Measurements from ENCODE around the gene KEAP1.
A peak's percentile ranks its signal among the peaks of the same experiment; 100 is the strongest.
"Not testable (repeated sequence)": the region's sequence is repeated elsewhere in the genome, so short reads cannot be mapped to it uniquely, and the experiment has no call there.

KEAP1 gene

DNA sequence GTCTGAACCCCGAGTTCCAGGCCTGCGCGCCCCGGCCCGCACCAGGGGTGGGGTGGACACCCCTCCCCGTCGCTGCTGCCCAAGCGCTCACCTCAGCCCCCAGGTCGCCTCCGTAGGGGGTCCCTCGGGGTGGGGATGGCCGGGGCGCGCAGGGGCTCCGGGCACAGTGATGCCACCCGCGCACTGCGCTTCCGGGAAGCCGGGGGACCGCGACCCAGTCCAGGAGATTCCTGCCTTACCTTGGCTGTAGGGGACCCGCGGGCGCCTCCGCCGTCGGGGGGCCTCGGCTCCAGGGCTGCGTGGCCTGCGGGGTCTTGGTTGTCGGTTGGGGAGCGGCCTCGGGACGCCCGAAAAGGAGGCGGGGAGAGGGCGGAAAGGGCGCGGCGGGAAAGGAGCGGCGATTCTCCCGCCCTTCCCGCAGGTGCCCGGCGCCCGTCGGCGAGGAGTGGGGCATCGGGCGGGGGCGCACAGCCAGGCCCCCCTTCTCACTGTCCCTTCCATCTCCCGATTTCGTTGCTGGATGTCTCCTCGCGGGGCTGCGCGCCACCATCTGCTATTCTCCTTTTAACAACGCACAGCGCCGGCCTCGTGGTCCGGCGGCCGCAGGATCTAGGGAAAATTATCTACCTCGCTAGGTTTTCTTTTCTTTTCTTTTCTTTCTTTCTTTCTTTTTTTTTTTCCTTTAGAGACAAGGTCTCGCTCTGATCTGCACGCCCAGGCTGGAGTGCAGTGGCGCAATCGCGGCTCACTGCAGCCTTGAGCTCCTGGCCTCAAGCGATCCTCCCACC lies at the start of gene KEAP1:
TSS of gene KEAP1 (minus strand) at position 355 of the 788 bp plus-strand sequence. CDS start 3,323 bp downstream, outside the sequence.
- peak; percentile 37 for DNase-seq (ENCODE audit: low spot score)

DNA sequence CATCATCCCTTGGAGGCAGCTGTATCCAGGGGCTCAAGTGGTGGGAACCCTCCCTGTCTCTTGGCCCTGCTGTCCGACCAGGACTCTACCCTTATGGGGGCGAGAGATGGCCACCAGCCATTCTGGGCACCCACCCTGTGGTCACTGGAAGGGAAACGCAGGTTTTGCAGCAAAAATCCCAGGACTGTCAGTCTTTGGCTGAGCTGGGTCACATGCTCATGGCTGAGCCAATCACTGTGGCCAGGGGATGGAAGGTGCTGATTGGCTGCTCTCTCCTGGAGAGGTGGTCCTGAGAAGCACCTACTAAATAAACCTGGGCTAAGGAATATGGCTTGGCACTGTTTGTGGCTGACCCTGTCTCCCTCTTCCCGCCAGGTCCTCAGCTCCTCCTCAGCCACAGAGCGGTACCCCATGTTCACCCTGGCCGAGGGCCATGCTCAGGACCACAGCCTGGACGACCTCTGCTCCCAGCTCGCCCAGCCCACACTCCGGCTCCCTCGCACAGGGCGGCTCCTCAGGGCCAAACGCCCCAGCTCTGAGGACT lies 49.4 kb upstream of the KEAP1 start:
- DNase-seq (ENCODE audit: low spot score): no peak

DNA sequence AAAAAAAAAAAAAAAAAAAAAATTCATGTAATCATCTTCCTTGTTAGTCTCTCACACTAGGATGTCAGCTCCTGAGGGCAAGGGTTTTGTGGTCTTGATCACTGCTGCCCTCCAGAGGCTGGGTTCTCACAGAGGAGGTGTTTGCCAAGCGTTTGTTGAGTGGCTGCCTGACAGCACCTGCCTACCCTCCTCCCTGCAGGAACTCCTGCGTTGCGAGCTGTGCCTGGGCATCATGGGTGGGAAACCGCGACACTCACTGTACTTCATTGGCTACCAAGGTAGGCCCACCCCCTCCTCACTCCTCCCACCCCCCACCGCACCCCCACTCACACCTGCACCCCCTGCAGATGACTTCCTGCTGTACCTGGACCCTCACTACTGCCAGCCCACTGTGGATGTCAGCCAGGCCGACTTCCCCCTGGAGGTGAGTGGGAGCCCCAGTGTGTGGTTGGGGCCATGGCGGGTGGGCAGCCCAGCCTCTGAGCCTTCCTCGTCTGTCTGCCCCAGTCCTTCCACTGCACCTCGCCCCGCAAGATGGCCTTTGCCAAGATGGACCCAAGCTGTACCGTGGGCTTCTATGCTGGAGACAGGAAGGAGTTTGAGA lies 48.6 kb upstream of the KEAP1 start:
- DNase-seq (ENCODE audit: low spot score): peak; percentile 54

DNA sequence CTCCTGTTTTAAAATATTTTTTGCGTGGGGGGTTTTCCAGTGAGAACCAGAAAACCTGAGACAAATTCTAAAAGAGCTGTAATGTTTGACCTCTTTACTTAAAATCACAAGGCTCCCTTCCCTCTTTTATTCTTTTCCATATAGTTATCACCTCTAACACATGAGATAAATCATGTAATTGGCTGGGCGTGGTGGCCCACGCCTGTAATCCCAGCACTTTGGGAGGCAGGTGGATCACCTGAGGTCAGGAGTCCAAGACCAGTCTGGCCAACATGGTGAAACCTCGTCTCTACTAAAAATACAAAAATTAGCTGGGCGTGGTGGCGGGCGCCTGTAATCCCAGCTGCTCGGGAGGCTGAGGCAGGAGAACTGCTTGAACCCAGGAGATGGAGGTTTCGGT lies 47.9 kb upstream of the KEAP1 start:
- not testable (repeated sequence) for DNase-seq (ENCODE audit: low spot score)

DNA sequence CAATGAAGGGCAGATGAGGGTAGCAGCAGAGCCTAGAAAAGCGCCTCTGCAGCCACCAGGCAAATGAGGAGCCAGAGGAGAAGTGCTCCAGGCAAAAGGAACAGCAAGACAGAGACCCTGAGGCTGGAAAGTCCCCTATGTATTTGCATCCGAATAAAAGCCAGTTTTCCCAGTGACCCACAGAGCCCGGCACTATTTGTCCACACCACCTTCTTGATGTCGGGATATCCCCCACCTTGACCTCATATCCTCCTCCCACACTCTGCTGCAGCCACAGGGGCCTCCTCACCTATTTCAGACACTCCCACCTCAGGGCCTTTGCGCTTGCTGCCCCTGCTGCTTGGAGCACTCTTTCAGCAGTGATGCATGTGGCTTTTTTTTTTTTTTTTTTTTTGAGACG lies 47.2 kb upstream of the KEAP1 start:
- DNase-seq (ENCODE audit: low spot score): no peak

DNA sequence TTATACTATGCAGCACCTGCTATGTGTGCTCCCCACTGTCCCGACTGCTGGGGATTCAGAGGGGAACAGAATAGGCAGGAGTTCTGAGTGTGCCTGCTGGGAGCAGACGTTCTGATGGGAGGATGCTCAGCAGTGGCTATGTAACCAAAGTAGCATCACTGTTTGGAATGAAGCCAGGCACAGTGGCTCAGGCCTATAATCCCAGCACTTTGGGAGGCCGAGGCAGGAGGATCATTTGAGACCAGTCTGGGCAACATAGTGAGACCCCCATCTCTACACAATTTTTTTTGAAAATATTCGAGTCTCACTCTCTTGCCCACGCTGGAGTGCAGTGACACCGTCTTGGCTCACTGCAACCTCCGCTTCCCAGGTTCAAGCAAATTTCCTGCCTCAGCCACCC lies 46.6 kb upstream of the KEAP1 start:
- no peak for DNase-seq (ENCODE audit: low spot score)

DNA sequence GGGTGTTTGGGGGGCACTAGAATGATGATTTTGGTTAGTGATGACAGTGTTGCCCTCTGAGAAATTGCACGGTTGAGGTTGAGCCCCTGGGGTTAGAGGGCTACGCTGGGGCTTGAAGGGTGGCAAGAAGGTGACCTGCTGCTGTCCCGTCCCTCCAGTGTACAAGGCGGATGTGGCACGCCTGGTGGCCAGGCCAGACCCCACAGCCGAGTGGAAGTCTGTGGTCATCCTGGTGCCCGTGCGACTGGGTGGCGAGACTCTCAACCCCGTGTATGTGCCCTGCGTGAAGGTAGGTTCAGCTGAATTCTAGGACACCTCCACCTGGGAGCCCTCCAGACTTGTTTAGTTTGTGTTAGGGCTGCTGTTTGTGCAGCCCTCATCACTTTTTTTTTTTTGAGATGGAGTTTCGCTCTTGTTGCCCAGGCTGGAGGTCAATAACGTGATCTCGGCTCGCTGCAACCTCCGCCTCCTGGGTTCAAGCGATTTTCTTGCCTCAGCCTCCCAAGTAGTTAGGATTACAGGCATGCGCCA lies 45.7 kb upstream of the KEAP1 start:
- no peak for DNase-seq (ENCODE audit: low spot score)

DNA sequence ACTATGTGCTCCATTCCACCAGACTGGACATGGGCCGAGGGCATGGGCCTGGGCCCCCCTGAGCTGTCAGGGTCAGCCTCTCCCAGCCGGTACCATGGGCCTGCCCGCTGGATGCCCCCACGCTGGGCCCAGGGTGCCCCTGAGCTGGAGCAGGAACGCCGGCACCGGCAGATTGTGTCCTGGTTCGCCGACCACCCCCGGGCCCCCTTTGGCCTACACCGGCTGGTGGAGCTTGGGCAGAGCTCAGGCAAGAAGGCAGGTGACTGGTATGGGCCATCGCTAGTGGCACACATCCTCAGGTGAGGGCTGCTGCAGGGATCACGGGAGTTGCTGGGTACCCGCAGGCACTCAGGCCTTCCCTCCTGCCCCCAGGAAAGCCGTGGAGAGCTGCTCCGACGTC lies 43.7 kb upstream of the KEAP1 start:
- DNase-seq (ENCODE audit: low spot score): no peak

DNA sequence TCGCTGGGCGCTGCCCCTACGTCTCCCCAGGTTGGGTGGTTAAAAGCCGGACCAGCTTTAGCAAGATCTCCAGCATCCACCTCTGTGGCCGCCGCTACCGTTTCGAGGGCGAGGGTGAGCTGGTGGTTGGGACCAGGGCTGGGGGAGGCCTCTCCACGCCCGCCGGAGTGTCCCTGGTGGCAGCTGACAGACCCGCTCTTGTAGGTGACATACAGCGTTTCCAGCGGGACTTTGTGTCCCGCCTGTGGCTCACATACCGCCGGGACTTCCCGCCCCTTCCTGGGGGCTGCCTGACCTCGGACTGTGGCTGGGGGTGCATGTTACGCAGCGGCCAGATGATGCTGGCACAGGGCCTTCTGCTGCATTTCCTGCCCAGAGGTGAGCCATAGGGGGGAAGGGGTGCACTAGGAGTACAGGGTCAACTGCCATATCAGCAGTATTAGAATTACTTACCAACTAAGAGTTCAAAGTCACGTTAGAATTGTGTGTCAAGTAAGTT lies 41.6 kb upstream of the KEAP1 start:
- no peak for DNase-seq (ENCODE audit: low spot score)

DNA sequence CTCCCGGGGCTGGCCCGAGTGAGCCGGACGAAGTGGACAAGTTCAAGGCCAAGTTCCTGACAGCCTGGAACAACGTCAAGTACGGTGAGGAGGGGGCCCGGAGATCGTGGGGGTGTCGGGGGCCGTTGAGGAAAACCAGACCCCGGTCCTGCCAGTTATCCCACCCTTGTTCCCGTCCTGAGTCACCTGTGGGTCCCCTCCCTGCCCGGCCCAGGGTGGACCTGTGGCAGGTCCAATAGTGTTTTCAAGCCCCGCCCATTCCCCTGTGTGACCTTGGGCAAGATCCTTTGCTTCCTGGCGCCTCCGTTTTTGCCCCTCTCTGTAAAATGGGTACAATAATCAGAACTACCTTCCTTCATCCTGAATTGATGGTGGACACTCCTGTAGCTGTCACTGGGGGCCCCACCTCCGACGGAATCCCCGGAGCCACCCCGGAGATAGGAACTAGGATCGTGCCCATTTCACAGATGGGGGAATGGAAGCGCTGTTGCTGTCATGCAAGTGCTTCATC lies 41.1 kb upstream of the KEAP1 start:
- peak; percentile 21 for DNase-seq (ENCODE audit: low spot score)

DNA sequence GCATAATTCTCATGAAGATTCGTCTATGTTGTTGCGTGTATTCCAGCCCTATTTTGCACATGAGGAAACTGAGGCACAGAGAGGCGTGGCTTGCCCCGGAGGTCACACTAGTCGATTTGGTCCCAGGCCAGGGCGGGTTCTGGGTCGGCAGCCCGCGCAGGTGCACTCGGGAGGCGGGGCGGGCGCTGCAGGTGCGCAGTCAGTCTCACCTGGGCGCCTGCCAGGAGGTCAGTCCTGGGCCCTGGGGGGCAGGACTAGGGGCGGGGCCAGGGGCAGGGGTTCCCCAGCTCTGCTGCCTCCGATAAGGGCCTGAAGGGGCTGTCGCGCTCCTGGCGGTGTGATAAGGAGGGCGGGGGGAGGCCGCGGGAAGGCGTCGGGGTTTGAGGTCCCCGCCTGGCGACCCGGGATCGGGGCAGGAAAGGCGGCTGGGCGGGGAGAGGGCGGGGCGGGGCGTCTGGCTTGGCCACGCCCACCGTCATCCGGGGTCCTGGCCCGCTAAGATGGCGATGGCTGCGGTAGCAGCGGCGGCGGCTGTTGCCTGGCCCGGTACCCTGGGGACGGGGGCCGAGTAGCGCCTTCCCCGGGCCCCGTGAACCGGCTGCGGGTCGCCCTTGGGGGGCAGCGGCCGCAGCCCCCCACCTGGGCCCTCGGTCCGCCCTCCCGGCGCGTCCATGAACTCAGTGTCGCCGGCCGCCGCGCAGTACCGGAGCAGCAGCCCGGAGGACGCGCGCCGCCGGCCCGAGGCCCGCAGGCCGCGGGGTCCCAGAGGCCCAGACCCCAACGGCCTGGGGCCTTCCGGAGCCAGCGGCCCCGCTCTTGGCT lies 40.5 kb upstream of the KEAP1 start, which contains the start of gene ATG4D:
TSS of gene ATG4D (plus strand) at position 485 of the 822 bp plus-strand sequence. CDS start at position 672, 187 bp downstream.
- peak; percentile 68 for DNase-seq (ENCODE audit: low spot score)

DNA sequence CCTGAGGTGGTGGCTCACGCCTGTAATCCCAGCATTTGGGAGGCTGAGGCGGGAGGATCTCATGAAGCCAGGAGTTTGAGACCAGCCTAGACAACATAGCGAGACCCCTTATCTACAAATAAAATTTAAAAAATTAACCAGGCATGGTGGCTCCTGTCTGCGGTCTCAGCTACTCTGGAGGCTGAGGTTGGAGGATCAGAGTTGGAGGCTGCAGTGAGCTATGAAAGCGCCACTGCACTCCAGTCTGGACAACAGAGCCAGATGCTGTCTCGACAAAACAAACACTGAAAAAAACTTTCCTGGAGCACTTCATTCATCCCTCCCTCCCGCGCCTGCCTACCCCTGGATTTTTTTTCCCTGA lies 39.9 kb upstream of the KEAP1 start:
- no peak for DNase-seq (ENCODE audit: low spot score)

DNA sequence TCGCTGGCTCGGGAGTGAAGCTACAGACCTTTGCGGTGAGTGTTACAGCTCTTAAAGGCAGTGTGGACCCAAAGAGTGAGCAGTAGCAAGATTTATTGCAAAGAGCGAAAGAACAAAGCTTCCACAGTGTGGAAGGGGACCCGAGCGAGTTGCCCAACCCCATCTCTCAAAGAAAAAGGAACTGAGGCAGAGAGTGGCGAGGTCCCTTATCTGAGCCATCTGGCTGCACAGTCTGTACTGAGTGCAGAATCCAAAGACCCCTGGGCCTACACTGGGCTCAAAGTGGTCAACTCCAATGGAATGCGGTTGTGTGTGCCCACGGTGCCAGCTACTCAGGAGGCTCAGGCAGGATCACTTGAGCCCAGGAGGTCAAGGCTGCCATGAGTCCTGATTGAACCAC lies 35.9 kb upstream of the KEAP1 start:
- not testable (repeated sequence) for DNase-seq (ENCODE audit: low spot score)

DNA sequence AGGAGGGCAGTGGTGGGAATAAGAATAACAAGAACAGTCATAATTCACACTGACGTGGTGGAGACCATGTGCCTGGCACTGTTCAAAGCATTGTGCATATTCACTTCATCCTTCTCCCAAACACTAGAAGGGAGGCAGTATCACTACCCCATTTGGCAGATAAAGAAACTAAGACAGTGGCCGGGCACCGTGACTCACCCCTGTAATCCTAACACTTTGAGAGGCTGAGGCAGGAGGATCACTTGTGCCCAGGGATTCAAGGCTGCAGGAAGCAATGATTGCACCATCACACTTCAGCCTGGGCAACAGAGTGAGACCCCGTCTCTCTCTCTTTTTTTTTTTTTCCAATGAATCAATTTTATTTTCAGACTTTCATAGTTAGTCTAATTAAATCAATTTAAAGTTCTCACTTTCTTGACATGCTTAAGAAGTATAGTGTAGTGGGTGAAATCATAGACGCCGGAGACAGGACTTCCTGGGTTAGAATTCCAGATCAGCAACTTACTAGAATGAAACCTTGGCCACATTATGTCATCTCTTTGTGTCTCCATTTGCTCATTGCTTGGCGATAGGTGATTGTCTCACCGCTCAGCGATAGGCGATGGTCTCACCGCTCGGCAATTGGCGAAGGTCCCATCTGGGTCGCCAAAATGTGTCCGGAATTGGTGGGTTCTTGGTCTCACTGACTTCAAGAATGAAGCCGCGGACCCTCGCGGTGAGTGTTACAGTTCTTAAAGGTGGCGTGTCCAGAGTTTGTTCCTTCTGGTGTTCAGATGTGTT lies 35.2 kb upstream of the KEAP1 start:
- DNase-seq (ENCODE audit: low spot score): no peak

DNA sequence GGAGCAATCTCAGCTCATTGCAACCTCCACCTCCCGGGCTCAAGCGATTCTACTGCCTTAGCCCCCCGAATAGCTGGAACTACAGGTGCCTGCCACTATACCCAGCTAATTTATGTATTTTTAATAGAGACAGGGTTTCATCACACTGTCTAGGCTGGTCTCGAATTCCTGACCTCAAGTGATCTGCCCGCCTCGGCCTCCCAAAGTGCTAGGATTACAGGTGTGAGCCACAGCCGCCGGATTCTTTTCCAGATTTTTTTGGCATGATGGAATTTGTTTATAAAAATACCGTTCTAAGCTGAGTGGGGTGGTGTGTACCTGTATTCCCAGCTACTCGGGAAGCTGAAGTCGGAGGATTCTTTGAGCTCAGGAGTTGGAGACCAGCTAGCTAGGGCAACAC lies 34.5 kb upstream of the KEAP1 start:
- DNase-seq (ENCODE audit: low spot score): no peak

DNA sequence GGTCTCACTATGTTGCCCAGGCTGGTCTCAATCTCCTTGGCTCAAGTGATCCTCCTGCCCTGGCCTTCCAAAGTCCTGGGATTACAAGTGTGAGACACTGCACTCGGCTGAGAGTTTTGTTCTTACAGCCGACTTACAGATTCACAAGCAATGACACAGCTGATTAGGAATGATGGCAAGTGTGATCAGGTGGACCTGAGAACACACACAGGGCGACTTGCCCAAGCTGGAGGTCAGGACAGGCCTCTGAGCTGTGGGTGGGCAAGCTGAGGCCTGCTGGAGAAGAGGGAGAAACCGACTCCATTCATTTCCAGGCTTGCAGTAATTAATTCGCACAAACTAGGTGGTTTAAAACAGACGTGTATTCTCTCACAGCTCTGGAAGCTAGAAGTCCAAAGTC lies 32.5 kb upstream of the KEAP1 start:
- no peak for DNase-seq (ENCODE audit: low spot score)

DNA sequence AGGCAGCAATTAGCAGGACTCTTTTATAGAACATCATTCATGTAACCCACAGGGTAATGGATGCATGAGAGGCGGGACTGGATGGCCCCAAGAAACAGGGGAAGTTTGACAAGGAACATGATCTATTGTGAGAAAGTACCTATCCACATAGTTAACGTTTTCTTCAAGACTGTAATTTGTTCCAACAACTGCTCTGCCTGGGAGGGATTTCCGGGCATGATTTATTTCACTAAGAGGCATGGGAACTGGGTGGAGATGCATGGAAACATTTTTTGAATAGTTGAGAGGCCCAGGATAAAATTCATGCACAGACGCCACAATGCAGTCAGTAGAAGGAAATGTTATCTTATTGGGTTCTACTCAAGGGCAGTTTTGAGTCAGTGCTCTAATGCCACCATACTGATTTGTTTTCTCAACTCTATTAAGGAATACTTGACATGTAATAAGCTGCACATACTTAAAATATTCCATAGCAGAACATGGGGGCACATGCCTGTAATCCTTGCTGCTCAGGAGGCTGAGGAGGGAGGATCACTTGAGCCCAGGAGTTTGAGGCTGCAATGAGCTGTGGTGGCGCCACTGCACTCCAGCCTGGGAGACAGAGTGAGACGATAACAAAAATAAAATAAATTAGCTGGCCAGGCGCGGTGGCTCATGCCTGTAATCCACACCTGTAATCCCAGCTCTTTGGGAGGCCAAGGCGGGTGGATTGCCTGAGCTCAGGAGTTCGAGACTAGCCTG lies 30.7 kb upstream of the KEAP1 start:
- DNase-seq (ENCODE audit: low spot score): no peak

DNA sequence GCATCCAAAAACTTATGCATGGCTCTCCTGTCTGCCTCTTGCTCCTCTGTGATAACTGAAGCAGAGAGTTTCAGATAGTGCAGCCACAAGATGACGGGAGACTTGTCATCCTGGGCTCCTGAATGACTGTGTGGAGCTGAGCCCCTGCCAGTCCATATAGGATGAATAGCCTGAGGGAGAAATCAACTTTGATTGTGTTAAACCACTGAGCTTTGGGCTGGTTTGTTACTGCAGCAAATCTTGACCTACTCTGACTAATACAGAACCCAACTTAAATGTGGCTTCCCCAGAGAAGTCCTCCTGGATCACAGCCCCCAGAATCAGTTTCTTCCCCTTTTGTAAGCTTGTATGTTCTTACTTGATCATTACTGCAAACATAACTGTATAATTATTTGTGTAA lies 29.3 kb upstream of the KEAP1 start:
- DNase-seq (ENCODE audit: low spot score): no peak

DNA sequence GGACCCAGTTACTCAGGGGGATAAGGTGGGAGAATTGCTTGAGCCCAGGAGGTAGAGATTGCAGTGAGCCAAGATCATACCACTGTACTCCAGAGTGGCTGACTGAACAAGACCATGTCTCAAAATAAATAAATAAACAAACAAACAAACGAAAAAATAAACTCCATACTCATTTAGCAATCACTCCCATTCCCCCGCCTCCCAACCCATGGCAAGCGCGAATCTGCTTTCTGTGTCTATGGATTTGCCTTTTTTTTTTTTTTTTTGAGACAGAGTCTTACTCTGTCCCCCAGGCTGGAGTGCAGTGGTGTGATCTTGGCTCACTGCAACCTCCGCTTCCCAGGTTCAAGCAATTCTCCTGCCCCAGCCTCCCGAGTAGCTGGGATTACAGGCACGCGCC lies 23.7 kb upstream of the KEAP1 start:
- DNase-seq (ENCODE audit: low spot score): not testable (repeated sequence)

DNA sequence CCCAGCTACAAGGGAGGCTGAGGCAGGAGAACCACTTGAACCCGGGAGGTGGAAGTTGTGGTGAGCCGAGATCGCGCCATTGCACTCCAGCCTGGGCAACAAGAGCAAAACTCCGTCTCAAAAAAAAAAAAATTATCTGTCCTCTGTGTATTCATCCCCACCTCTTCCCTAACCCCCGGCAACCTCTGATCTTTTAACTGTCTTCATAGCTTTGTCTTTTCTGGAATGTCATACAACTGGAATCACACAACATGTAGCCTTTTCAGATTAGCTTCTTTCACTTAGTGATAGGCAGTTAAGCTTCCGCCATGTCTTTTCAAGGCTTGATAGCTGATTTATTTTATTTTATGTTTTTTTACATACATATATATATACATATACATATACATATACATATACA lies 22.5 kb upstream of the KEAP1 start:
- no peak for DNase-seq (ENCODE audit: low spot score)

Measured in activated CD4-positive, alpha-beta T cell treated with anti-CD3 and anti-CD28 coated beads, Interleukin-2, Interleukin-4, amounts not matched to agents 100 ng/mL and 50 ng/mL, durations not matched to agents 16 hours and 8 hours (primary cell).